Muscle layer of duodenum (tissue), 2 donors: ENCODE data around the gene PNMA1.

Experiments
- H3K27ac ChIP-seq: one replicate; pipeline ENCODE4 v1.7.0; 2013; ENCODE audit warnings: mild to moderate bottlenecking, low read length
- H3K27me3 ChIP-seq: one replicate; pipeline ENCODE4 v1.7.0; 2013; ENCODE audit warnings: low read depth, mild to moderate bottlenecking, control low read depth, low read length
- H3K36me3 ChIP-seq, 2 donors: one replicate each; pipeline ENCODE4 v1.7.0; 2013; ENCODE audit warnings: low read length in 2 of 2, control low read depth in 1 of 2, mild to moderate bottlenecking in 1 of 2; ENCODE audit not compliant: insufficient read depth in 2 of 2, control insufficient read depth in 1 of 2
- H3K4me1 ChIP-seq, 2 donors: one replicate each; pipeline ENCODE4 v1.7.0; 2013; ENCODE audit warnings: low read length in 2 of 2, mild to moderate bottlenecking in 2 of 2, control low read depth in 1 of 2, moderate library complexity in 1 of 2; ENCODE audit not compliant: insufficient read depth in 2 of 2, control insufficient read depth in 1 of 2
- H3K4me3 ChIP-seq, 2 donors: one replicate each; pipeline ENCODE4 v1.7.0; 2013; ENCODE audit warnings: low read length in 2 of 2, low read depth in 1 of 2, mild to moderate bottlenecking in 1 of 2
- H3K9me3 ChIP-seq, 2 donors: one replicate each; pipeline ENCODE4 v1.7.0; 2013; ENCODE audit warnings: low read length in 2 of 2, control low read depth in 1 of 2, mild to moderate bottlenecking in 1 of 2; ENCODE audit not compliant: control insufficient read depth in 1 of 2
- donor health status: healthy.

PNMA1 gene

GRCh38 chr14:73757876-73758391 is 43.8 kb upstream of the PNMA1 start:
- Histone ChIP-seq H3K36me3 (peaks cover 0 to 10% of the 10 kb centered on the region in 2 donors), H3K4me1 (peaks cover 74 to 78% of the 10 kb centered on the region in 2 donors), H3K27ac (peak overlapping the region; percentile 82), H3K9me3 (no peaks in the 10 kb centered on the region), H3K4me3 (peak overlapping the region; percentile 55 to 71), H3K27me3 (no peaks in the 10 kb centered on the region)

GRCh38 chr14:73757381-73757780 is 43.2 kb upstream of the PNMA1 start:
- Histone ChIP-seq H3K9me3 (no peaks in the 10 kb centered on the region), H3K4me1 (peaks cover 74 to 78% of the 10 kb centered on the region in 2 donors), H3K36me3 (peaks cover 0 to 10% of the 10 kb centered on the region in 2 donors), H3K27ac (peak overlapping the region; percentile 82), H3K4me3 (peak overlapping the region in 1 of 2 donors; percentile 71), H3K27me3 (no peaks in the 10 kb centered on the region)

- Histone ChIP-seq H3K4me1 (peaks cover 74 to 78% of the 10 kb centered on the region in 2 donors), H3K4me3 (peak overlapping the region in 1 of 2 donors; percentile 48), H3K9me3 (no peaks in the 10 kb centered on the region), H3K27ac (peak overlapping the region; percentile 94), H3K36me3 (peaks cover 0 to 7% of the 10 kb centered on the region in 2 donors), H3K27me3 (no peaks in the 10 kb centered on the region)
Observed at GRCh38 chr14:73755434-73756014, 41.3 kb upstream of the PNMA1 start.

GRCh38 chr14:73754911-73755360 is 40.8 kb upstream of the PNMA1 start:
- Histone ChIP-seq H3K27ac (peak overlapping the region; percentile 94), H3K4me3 (peak overlapping the region; percentile 37 to 48), H3K36me3 (peaks cover 0 to 3% of the 10 kb centered on the region in 2 donors), H3K4me1 (peaks cover 79 to 84% of the 10 kb centered on the region in 2 donors), H3K27me3 (no peaks in the 10 kb centered on the region), H3K9me3 (no peaks in the 10 kb centered on the region)

GRCh38 chr14:73753887-73754795 is 40.0 kb upstream of the PNMA1 start:
- peaks cover 83 to 90% of the 10 kb centered on the region in 2 donors for H3K4me1 ChIP-seq
- H3K4me3 ChIP-seq: peak overlapping the region; percentile 37 to 48
- no peaks in the 10 kb centered on the region for H3K36me3 ChIP-seq

GRCh38 chr14:73753124-73753886 is 39.1 kb upstream of the PNMA1 start:
- H3K4me3 ChIP-seq: peak overlapping the region; percentile 37 to 48
- H3K9me3 ChIP-seq: no peaks in the 10 kb centered on the region

More at GRCh38 chr14:73753887-73754795, 40.0 kb upstream of the PNMA1 start:
- no peaks in the 10 kb centered on the region for H3K9me3 ChIP-seq
- H3K27ac ChIP-seq: peak overlapping the region; percentile 94
- H3K27me3 ChIP-seq: no peaks in the 10 kb centered on the region

GRCh38 chr14:73752297-73752992 is 38.3 kb upstream of the PNMA1 start:
- Histone ChIP-seq H3K27ac (peak overlapping the region; percentile 94), H3K27me3 (no peaks in the 10 kb centered on the region), H3K9me3 (no peaks in the 10 kb centered on the region), H3K4me1 (peaks cover 77 to 97% of the 10 kb centered on the region in 2 donors), H3K36me3 (no peaks in the 10 kb centered on the region), H3K4me3 (peak overlapping the region; percentile 2 to 4)

More at GRCh38 chr14:73753124-73753886, 39.1 kb upstream of the PNMA1 start:
- Histone ChIP-seq H3K4me1 (peaks cover 86 to 97% of the 10 kb centered on the region in 2 donors), H3K36me3 (no peaks in the 10 kb centered on the region), H3K27me3 (no peaks in the 10 kb centered on the region), H3K27ac (peak overlapping the region; percentile 94)

GRCh38 chr14:73751157-73751691 is 37.0 kb upstream of the PNMA1 start:
- Histone ChIP-seq H3K4me3 (no peak overlapping the region), H3K27ac (peak overlapping the region; percentile 43), H3K36me3 (no peaks in the 10 kb centered on the region)

GRCh38 chr14:73750531-73750901 is 36.3 kb upstream of the PNMA1 start:
- H3K36me3 ChIP-seq: no peaks in the 10 kb centered on the region

More at GRCh38 chr14:73751157-73751691, 37.0 kb upstream of the PNMA1 start:
- Histone ChIP-seq H3K4me1 (peaks cover 78 to 99% of the 10 kb centered on the region in 2 donors), H3K9me3 (no peaks in the 10 kb centered on the region), H3K27me3 (no peaks in the 10 kb centered on the region)

More at GRCh38 chr14:73750531-73750901, 36.3 kb upstream of the PNMA1 start:
- no peak overlapping the region for H3K4me3 ChIP-seq
- no peaks in the 10 kb centered on the region for H3K9me3 ChIP-seq
- H3K27ac ChIP-seq: peak overlapping the region; percentile 43
- H3K4me1 ChIP-seq: peaks cover 78 to 99% of the 10 kb centered on the region in 2 donors
- no peaks in the 10 kb centered on the region for H3K27me3 ChIP-seq
